HG03354 (cell line): ENCODE data around the gene RNF183.
"Not testable (repeated sequence)": the region's sequence is repeated elsewhere in the genome, so short reads cannot be mapped to it uniquely, and the experiment has no call there.

Experiments
- ATAC-seq: cut with Tn5 transposase; IDR thresholded peaks from one replicate; pipeline ENCODE4 v1.9.1; 2021; ENCODE audit warnings: mild to moderate bottlenecking; ENCODE audit not compliant: unreplicated experiment, poor library complexity, severe bottlenecking

The RNF183 gene

DNA sequence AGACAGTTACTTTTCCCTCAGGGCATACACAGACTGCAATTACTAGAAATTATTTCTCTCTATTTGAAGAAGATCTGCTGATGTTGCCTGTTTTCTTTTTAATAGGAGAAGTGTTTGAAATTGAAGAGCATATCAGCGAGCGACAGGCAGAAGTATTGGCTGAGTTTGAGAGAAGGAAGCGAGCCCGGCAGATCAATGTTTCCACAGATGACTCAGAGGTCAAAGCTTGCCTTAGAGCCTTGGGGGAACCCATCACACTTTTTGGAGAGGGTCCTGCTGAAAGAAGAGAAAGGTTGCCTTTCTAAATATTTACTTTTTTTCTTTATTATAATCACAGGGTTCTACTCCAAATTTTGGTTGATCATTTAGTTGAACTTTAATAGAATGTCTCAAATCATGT is 24.3 kb downstream of the RNF183 start:
- no peak for ATAC-seq

DNA sequence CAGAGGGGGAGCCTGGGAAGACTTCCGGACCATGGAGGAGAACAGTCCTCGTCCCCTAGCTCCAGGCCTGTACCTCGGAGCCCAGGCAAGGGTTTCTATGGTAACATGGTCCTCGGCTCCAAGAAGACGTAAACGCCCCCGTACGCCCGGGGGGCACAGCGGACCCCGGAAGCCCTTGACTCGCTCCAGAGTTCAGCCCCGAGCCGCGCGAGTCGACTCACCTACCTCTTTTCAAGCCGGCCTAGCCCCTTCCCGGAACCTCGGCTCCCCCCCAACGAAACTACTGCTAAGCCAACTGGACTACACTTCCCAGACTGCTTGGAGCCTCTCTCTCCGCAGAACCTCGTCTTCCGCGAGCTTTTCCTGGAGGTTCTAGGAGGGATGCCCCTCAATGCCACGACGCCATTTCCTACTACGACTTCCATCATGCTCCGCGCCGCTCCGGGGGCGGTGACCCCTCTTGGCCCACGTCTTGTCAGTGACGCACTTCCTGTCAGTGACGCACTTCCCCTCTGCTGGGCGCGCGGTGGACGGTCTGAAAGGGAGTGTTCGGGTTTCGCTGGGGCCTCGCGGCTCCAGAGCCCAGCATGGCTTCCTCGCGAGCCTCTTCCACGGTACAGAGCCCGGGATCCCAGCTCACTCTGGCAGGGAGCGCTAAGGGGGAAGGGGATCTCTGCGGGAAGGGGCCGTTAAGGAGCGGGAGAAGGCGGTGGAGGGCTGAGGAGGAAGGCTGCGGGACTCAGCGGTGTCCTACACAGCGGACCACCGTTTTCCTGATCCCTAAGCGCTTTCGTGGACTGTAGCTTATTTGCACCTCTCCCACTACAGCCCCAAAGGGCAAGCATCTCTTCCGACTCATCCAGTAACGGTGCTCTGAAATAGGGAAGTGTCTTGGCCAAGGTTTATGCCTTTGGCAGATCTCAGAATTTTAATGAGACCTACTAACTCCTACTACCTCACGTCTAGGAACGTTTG is 27.7 kb downstream of the RNF183 start, which contains the start of the genes CDC26 and PRPF4:
Gene CDC26, minus strand, starts transcription at position 416 of the 975 bp plus-strand sequence. CDS start 3,065 bp downstream, outside the sequence.
Gene PRPF4, plus strand, starts transcription at position 502 of the 975 bp plus-strand sequence. Its CDS starts 86 bp downstream, at position 588.
- ATAC-seq = peak; percentile 99

DNA sequence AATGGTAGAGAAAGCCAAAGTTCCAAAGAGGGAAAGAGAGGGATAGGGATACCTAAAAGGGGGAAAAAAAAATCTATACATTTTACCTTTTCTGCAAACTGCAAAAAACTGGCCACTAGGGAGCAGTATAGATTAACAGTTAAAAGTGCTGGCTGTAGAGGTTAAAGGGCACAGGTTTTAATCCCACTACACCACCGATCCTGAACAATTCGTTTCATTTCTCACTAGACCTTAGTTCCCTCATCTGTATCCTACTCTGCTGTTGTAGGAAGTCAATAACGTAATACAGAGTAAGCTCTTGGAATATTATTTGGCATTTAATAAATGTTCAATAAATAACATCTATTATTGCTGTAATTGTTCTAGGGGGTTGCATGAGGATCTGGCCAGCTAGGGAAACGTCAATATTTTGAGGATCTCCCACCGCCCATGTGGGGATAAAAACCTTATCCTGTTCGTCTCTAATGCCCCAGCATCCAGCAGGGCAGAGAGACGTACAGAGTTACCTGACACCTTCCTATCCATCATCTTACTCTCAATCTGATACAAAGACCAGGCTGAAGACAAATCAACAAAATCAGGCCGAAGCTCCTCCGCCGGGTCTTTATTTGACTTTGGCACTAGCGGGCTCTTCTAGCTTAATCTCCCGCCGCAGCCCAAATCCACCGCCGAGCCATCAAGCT is 28.6 kb downstream of the RNF183 start:
- ATAC-seq = peak; percentile 1

DNA sequence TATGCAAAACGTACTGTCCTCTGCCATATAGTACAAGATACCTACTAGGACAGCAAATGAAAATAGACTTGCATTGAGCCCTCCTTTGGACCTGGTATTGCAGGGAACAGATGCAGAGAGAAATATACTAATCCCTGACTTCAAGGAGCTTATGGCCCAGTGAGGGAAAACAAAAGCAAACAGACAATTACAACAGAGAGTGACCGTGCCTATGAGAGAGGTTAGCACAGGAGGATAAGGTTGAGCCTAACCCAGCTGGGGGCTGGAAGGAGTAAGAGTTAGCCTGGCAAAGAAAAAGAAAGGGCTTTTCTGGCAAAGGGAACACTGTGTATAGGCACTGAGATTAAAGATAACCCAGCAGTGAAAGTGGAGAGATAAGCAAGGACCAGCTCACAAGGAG is 33.3 kb downstream of the RNF183 start:
- ATAC-seq = no peak

DNA sequence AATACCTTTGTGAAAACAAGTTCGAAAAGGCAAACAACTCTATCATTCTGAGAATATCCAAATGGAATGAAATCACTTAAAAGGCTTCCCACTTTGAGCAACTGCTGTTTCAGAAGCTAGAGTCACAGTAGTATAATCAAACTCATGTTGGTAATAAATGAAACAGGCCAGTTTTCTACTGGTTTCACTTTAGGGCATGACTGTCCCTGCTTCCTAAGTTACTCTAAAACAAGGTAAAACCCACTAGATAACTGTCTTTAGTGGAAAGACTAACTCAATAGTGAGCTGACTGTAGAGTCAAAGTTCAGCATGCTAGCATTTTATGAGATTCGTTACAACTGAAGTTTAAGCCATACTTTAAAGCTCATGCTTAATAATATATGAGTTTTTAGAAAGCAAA is 33.8 kb downstream of the RNF183 start:
- no peak for ATAC-seq

DNA sequence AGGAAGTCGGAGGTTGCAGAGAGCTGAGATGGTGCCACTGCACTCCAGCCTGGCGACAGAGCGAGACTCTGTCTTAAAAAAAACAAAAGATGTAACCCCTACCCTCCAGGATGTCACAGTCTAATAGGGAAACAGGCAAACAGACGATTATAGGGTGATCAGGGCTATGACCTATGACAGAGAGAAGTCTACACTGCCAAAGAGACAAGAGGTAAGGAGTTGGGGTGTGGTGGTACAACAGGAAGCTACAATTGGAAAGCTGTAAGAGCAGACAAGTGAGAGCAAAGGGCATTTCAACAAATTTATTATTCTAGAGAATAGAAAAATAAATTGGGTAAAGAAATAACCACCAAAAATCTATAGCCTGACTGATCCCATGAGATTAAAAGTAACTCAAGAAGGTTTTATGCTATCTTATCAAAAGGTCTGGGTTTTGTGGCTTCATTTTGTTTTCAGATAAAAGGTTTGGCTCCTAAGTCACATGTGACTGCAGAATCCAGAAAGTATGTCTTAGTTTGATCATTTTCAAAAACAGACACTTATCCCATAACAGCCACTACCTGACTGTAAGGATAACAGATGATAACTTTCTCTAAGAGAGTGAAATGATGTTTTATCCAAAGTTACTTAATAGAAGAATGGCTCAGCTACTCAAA is 35.1 kb downstream of the RNF183 start:
- ATAC-seq = no peak

DNA sequence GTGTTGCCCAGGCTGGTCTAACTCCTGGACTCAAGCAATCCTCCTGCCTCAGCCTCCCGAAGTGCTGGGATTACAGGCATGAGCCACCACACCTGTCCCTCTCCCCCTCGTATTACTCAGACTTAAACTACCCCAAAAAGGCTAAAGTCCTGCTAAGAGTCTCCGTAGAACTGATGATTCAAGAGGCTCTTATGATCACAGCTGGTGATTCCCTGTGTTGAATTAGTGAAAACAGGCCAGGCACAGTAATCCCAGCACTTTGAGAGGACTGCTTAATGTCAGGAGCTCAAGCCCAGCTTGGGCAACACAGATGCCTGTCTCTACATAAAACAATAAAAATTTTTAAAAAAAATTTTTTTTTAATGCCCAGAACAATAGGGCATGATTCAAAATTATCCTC is 37.0 kb downstream of the RNF183 start:
- no peak for ATAC-seq

DNA sequence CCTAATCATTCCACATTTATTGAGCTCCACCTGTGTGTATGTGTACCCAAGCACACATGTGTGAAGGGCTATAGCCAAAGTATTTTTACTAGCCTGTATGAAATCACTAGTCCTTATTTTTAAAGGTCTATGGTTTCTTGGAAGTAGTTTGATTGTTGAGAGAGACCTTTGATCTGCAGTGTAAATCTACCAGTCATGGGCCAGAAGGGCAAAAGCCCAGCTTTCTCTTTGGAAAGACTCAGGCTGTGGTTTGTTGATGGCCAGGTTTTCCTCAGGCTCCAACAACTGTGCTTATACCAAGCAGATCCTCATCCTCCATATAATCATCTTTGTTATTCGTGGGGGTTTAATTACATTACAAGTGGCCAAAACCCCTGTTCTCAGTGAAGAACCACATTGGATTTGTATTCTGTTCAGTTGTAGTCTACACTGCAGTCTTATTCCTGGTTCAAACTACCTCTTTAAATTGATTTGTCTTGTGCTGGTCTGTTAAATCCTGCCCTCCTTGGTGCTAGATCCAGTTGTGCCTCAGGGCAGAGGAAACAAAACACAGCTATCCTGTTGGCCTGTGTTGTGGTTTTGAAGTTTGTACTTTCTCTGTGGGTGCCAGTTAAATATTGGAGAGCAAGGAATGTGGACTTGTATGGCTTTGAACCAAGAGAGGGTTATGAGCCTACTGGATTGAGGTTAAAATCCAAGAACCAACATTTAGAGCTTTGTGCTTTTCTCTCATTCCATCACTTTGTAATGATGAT is 41.1 kb downstream of the RNF183 start:
- no peak for ATAC-seq

DNA sequence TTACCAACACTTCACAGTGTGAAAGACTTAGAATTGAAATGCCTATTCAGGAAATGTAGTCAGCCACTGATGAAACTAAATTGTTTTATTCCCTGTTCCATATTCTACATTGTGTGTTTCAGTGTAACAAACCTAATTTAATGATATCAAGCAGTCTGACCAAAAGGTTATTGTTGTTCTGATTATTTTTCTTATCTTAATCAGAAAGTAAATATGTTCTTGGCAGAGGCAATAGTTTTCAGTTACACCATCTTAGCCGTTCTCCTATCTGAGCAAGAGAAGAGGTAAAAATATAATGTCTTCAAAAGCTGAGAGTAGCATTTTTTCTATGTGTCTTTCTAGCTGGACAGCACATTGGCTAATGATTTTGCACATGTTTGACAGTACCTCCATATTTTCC is 44.9 kb downstream of the RNF183 start:
- no peak for ATAC-seq

DNA sequence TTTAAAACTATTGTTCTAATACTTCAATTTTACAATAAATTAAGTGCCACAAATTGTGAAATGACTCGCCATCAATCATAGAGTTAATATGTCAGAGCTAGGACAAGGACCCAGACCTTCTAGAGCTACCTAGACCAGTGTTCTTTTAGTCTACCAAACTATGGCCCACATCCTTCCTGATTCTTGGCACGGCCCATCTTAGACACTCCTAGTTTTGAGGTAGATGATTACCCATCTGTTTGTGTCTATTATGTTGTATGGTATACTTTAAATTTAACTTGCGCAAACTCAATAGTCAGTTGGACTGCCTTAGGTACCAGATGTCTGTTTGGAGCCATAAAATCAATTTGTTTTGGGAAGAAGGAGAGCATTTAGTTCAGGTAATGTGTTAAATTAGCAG is 45.3 kb downstream of the RNF183 start:
- ATAC-seq = no peak

DNA sequence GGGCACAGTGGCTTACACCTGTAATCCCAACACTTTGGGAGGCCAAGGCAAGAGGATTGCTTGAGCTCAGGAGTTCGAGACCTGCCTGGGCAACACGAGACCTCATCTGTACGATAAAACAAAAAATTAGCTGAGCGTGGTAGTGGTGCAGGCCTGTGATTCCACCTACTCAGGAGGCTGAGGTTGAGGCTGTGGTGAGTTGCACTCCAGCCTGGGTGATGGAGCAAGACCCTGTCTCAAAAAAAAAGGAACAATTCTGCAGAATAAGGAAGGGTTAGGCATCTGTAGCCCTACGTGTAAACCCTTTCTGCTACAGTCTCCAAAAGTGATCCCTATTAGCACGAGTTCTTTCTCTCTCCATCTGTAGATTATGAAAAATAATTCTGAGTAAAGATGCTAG is 47.7 kb downstream of the RNF183 start:
- no peak for ATAC-seq

DNA sequence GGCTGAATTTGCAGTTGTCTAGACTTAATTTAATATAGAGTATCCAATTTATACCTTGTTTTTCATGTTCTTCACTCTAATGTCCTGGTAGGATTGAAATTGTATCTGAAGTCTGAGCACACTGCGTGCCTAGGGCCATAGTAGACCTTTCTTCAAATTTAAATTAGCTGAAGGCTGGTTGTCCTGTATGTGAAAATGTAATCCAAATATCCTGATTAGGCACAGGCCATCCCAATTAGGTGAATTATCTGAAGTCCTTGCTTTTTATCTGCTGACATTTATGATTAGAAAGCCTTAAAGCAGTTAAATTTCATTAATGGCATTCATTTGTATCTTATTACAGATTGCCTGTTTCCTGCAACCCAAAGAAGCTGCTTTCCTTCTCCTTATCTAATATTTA is 48.2 kb downstream of the RNF183 start:
- no peak for ATAC-seq

DNA sequence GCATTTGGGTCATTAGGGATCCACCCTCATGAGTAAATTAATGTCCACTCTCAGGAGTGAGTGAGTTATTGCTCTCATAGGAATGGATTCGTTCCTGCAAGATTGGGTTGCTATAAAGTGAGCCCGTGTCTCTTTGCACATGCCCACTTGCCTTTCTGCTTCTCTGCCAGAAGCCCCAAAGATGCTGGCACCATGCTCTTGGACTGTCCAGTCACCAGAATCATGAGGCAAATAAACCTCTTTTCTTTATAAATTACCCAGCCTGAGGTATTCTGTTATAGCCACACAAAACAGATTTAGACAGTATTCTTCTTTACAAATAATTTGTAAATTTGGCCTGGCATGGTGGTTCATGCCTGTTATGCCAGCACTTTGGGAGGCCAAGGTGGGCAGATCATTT is 52.4 kb downstream of the RNF183 start:
- ATAC-seq = no peak

DNA sequence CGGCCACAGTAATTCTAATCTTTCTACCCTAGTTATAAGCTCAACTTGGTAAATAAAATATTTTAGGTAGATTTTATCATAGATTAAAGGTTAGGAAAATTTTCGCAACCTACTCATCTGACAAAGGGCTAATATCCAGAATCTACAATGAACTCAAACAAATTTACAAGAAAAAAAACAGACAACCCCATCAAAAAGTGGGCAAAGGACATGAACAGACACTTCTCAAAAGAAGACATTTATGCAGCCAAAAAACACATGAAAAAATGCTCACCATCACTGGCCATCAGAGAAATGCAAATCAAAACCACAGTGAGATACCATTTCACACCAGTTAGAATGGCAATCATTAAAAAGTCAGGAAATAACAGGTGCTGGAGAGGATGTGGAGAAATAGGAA is 53.5 kb downstream of the RNF183 start:
- ATAC-seq = not testable (repeated sequence)

DNA sequence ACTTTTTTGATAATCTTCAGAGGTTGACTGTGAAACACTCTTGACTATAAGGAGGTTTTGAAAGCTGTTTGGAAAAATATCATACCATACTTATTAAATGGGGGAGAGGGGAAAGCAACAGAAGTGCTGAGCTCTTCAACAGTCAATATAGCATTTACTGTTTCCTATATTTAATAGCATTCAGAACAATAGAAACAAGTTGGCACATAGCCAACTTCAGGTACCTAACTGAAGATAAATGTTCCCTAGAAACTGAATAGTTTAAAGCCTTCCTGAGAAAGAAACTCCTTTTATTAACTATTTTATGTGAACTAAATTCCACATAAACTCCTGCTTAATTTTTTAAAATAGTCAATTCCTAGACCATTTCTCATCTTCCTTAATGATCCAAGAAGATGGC is 55.5 kb downstream of the RNF183 start:
- ATAC-seq = no peak
